ENCODE results near the gene RERE.

DNA sequence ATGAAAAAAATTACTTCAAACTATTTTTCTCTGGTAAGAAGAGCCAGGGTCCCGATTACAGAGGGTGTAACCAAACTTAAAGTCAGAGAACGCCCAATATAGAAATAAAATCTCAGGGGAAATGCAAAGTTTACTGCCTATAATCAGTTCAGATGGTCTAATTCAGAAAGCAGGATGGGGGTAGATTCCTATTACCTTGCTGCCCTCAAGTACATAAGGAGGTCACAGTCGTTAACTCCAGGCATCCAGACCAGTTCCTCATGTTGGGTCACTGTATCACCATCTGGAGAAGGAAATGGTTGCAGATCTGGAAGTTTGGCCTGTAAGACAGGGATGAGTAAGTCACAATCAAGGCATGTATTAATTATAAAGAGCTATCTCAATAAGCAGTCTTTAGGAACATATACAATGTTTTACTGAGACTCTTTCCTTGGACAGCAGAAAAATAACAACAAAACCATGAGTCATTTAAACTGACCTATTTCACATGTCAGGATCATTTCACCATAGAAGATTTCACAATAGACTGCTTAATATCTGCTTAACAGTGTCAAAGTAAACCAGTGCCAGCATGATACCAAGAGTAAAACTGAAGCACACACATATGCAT lies 320.1 kb downstream of the RERE start:
- TF ChIP-seq, protein P1, sequence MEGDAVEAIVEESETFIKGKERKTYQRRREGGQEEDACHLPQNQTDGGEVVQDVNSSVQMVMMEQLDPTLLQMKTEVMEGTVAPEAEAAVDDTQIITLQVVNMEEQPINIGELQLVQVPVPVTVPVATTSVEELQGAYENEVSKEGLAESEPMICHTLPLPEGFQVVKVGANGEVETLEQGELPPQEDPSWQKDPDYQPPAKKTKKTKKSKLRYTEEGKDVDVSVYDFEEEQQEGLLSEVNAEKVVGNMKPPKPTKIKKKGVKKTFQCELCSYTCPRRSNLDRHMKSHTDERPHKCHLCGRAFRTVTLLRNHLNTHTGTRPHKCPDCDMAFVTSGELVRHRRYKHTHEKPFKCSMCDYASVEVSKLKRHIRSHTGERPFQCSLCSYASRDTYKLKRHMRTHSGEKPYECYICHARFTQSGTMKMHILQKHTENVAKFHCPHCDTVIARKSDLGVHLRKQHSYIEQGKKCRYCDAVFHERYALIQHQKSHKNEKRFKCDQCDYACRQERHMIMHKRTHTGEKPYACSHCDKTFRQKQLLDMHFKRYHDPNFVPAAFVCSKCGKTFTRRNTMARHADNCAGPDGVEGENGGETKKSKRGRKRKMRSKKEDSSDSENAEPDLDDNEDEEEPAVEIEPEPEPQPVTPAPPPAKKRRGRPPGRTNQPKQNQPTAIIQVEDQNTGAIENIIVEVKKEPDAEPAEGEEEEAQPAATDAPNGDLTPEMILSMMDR (IDR thresholded peaks at IDR 0.05; ENCODE audit: insufficient read depth, low read depth, low read length): no peak
- no peak for TF ChIP-seq EZH2 (IDR thresholded peaks at IDR 0.05; ENCODE audit: insufficient read depth, low read length)
